Liver (tissue), 3 donors: ENCODE measurements around the gene POLR3H.

Source experiments
- ATF3 ChIP-seq: IDR thresholded peaks from 2 replicates; pipeline ENCODE4 v1.6.1; 2016; ENCODE audit warnings: antibody characterized with exemption
- CTCF ChIP-seq: fragments of 150-350 bp; IDR thresholded peaks from 2 replicates; pipeline ENCODE4 v1.5.1; 2017; ENCODE audit warnings: improper control_type of control experiment, low read depth, low read length; ENCODE audit not compliant: missing input control
- EGR1 ChIP-seq, 2 donors: IDR thresholded peaks; 2 replicates each; pipeline ENCODE4 v1.6.1; 2016 to 2018; ENCODE audit warnings: antibody characterized with exemption in 2 of 2, low read depth in 2 of 2
- FOXA2 ChIP-seq: IDR thresholded peaks from 2 replicates; pipeline ENCODE4 v1.6.1; 2016; ENCODE audit warnings: antibody characterized with exemption
- GABPA ChIP-seq, 2 donors: IDR thresholded peaks in 1 of 2; conservative IDR thresholded peaks in 1 of 2; 2 replicates each; pipeline ENCODE4 v1.6.1; 2016; ENCODE audit warnings: antibody characterized with exemption in 2 of 2, mild to moderate bottlenecking in 1 of 2, moderate library complexity in 1 of 2
- HNF4A ChIP-seq, 2 donors: conservative IDR thresholded peaks; 2 replicates each; pipeline ENCODE4 v1.6.1; 2016; ENCODE audit warnings: antibody characterized with exemption in 2 of 2, mild to moderate bottlenecking in 2 of 2
- JUND ChIP-seq, 2 donors: IDR thresholded peaks; 2 replicates each; pipeline ENCODE4 v1.6.1; 2016; ENCODE audit warnings: antibody characterized with exemption in 2 of 2
- MAX ChIP-seq: IDR thresholded peaks from 2 replicates; pipeline ENCODE4 v1.6.1; 2016; ENCODE audit warnings: antibody characterized with exemption
- REST ChIP-seq: IDR thresholded peaks from 2 replicates; pipeline ENCODE4 v1.6.1; 2016; ENCODE audit warnings: antibody characterized with exemption, mild to moderate bottlenecking
- RXRA ChIP-seq, 2 donors: IDR thresholded peaks; 2 replicates each; pipeline ENCODE4 v1.6.1; 2017 to 2018; ENCODE audit warnings: antibody characterized with exemption in 2 of 2, mild to moderate bottlenecking in 1 of 2
- SP1 ChIP-seq: IDR thresholded peaks from 2 replicates; pipeline ENCODE4 v1.6.1; 2018; ENCODE audit warnings: antibody characterized with exemption, mild to moderate bottlenecking
- TAF1 ChIP-seq: conservative IDR thresholded peaks from 2 replicates; pipeline ENCODE4 v1.6.1; 2016; ENCODE audit warnings: antibody characterized with exemption, mild to moderate bottlenecking
- YY1 ChIP-seq: IDR thresholded peaks from 2 replicates; pipeline ENCODE4 v1.6.1; 2016; ENCODE audit warnings: antibody characterized with exemption, mild to moderate bottlenecking
- ZBTB33 ChIP-seq: IDR thresholded peaks from 2 replicates; pipeline ENCODE4 v1.6.1; 2016; ENCODE audit warnings: antibody characterized with exemption
- donor health status: healthy.
- donor health status: healthy.

- TF ChIP-seq CTCF (no peak), MAX (no peak), YY1 (no peak), TAF1 (no peak), EGR1 (IDR thresholded peaks at IDR 0.05; ENCODE audit: low read depth in 2 of 2) (no peak), JUND (IDR thresholded peaks at IDR 0.05) (no peak), RXRA (IDR thresholded peaks at IDR 0.05) (no peak), ZBTB33 (no peak), GABPA (IDR thresholded peaks at IDR 0.05 in 1 of 2, conservative IDR thresholded peaks at IDR 0.05 in 1 of 2) (no peak), SP1 (no peak), HNF4A (conservative IDR thresholded peaks at IDR 0.05) (no peak), REST (no peak), FOXA2 (no peak), ATF3 (no peak)
Measured at GRCh38 chr22:41478473-41478872, 65.8 kb downstream of the POLR3H start.
